Endodermal cell (in vitro differentiated cells): Measurements from ENCODE around the gene TOP3B. TPM values are rescaled to one million over a fixed set of nuclear protein-coding genes. Genes with fewer than 3 reads are reported as not detected.

Experiments
- DNase-seq: peaks from one replicate; pipeline ENCODE4 v3.0.0-alpha.2; 2017
- H3K27ac ChIP-seq: 2 replicates; pipeline ENCODE4 v1.5.1; 2013; ENCODE audit warnings: mild to moderate bottlenecking, low read depth, low read length, moderate library complexity
- H3K27me3 ChIP-seq: 2 replicates; pipeline ENCODE4 v1.6.1; 2013; ENCODE audit warnings: mild to moderate bottlenecking, low read length, moderate library complexity; ENCODE audit not compliant: insufficient read depth, control insufficient read depth, poor library complexity, severe bottlenecking
- H3K36me3 ChIP-seq: 2 replicates; pipeline ENCODE4 v1.7.0; 2013; ENCODE audit warnings: mild to moderate bottlenecking, low read length, moderate library complexity; ENCODE audit not compliant: control insufficient read depth, insufficient read depth
- H3K4me1 ChIP-seq: one replicate; pipeline ENCODE4 v1.7.0; 2013; ENCODE audit warnings: low read length; ENCODE audit not compliant: control insufficient read depth, insufficient read depth
- H3K4me3 ChIP-seq: 2 replicates; pipeline ENCODE4 v1.5.1; 2013; ENCODE audit warnings: mild to moderate bottlenecking, low read length, moderate library complexity
- H3K9ac ChIP-seq: 2 replicates; pipeline ENCODE4 v1.6.1; 2013; ENCODE audit warnings: mild to moderate bottlenecking, low read length, moderate library complexity; ENCODE audit not compliant: poor library complexity, severe bottlenecking; ENCODE audit errors: extremely low read depth
- H3K9me3 ChIP-seq: 2 replicates; pipeline ENCODE4 v1.6.1; 2013; ENCODE audit warnings: mild to moderate bottlenecking, low read length, moderate library complexity; ENCODE audit not compliant: control insufficient read depth
- H3K27ac Mint-ChIP-seq: 2 replicates; pipeline ENCODE4 v1.8.0; 2020; ENCODE audit warnings: mixed read lengths
- H3K27me3 Mint-ChIP-seq: 2 replicates; pipeline ENCODE4 v1.8.0; 2021; ENCODE audit warnings: mild to moderate bottlenecking, mixed read lengths; ENCODE audit not compliant: insufficient read depth
- H3K36me3 Mint-ChIP-seq: 2 replicates; pipeline ENCODE4 v1.8.0; 2020; ENCODE audit warnings: low read depth, mixed read lengths
- H3K4me1 Mint-ChIP-seq: 2 replicates; pipeline ENCODE4 v1.8.0; 2020; ENCODE audit warnings: mixed read lengths
- H3K4me3 Mint-ChIP-seq: 2 replicates; pipeline ENCODE4 v1.8.0; 2020; ENCODE audit warnings: mild to moderate bottlenecking, moderate library complexity, mixed read lengths
- H3K9me3 Mint-ChIP-seq: 2 replicates; pipeline ENCODE4 v1.8.0; 2020; ENCODE audit warnings: mild to moderate bottlenecking, mixed read lengths
- WGBS, 2 experiments: methylation state at CpG; one replicate each; pipeline versions ENCODE4 v1.1.5 to v1.1.7; 2013; ENCODE audit warnings: missing lambda C conversion rate in 2 of 2, mixed read lengths in 1 of 2; ENCODE audit not compliant: insufficient coverage in 1 of 2, insufficient read length in 1 of 2; 5-methylcytosine and 5-hydroxymethylcytosine counted together
- total RNA-seq, 2 donors: library from RNA; stranded (reverse); fragmentation: NEBNext Ultra II Directional in 1 of 2; extraction: Animal tissue kit (Norgen Biotek cat#: 25700) in 1 of 2; gene quantifications; 2 replicates in 1 of 2; 3 replicates in 1 of 2; pipeline ENCODE4 v1.2.1, GENCODE V29; 2021
- TF ChIP-seq, protein P1 (sequence below): fragments of 200-600 bp; sonication (generic); conservative IDR thresholded peaks from 2 replicates; pipeline ENCODE4 v1.5.0; 2021; ENCODE audit warnings: antibody characterized with exemption, mild to moderate bottlenecking

The TOP3B gene
- total RNA-seq, 2 donors from 2014 or later = 68.8 to 71.9 TPM

DNA sequence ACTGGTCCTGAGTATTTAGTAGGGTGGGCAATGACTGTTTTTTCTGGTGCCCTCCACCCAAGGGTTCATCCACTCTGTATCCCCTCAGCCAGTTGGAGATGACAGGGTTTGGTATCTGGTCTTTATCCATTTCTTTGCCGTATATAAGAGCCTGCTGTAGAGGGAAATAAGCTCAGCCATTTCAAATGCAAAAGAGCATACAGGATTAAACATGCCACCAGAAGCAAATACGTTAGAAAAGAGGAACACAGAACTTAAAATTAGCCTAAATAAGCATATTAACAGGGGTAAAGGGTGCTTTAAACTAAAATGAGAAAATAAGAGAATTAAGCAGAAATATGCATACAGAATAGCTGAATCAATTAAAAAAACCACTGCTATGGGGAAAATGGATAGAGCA, 27.8 kb upstream of the TOP3B start:
- Histone ChIP-seq H3K27me3 (peaks cover 16% of the 10 kb centered on the region), H3K4me3 (no peak overlapping the region), H3K9ac (no peak overlapping the region), H3K36me3 (no peaks in the 10 kb centered on the region), H3K9me3 (no peaks in the 10 kb centered on the region), H3K27ac (no peak overlapping the region), H3K4me1 (no peaks in the 10 kb centered on the region)
- H3K4me3 Mint-ChIP-seq = no peak overlapping the region
- peaks cover 2% of the 10 kb centered on the region for H3K4me1 Mint-ChIP-seq
- TF ChIP-seq, protein P1, sequence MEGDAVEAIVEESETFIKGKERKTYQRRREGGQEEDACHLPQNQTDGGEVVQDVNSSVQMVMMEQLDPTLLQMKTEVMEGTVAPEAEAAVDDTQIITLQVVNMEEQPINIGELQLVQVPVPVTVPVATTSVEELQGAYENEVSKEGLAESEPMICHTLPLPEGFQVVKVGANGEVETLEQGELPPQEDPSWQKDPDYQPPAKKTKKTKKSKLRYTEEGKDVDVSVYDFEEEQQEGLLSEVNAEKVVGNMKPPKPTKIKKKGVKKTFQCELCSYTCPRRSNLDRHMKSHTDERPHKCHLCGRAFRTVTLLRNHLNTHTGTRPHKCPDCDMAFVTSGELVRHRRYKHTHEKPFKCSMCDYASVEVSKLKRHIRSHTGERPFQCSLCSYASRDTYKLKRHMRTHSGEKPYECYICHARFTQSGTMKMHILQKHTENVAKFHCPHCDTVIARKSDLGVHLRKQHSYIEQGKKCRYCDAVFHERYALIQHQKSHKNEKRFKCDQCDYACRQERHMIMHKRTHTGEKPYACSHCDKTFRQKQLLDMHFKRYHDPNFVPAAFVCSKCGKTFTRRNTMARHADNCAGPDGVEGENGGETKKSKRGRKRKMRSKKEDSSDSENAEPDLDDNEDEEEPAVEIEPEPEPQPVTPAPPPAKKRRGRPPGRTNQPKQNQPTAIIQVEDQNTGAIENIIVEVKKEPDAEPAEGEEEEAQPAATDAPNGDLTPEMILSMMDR = no peak
- no peaks in the 10 kb centered on the region for H3K36me3 Mint-ChIP-seq
- H3K9me3 Mint-ChIP-seq = peaks cover 3% of the 10 kb centered on the region
- H3K27ac Mint-ChIP-seq = no peak overlapping the region
- peaks cover 64% of the 10 kb centered on the region for H3K27me3 Mint-ChIP-seq
- 80 to 89% methylated on average over 1 to 2 of the region's 2 CpGs for WGBS, 2 experiments
- DNase-seq = no peak

DNA sequence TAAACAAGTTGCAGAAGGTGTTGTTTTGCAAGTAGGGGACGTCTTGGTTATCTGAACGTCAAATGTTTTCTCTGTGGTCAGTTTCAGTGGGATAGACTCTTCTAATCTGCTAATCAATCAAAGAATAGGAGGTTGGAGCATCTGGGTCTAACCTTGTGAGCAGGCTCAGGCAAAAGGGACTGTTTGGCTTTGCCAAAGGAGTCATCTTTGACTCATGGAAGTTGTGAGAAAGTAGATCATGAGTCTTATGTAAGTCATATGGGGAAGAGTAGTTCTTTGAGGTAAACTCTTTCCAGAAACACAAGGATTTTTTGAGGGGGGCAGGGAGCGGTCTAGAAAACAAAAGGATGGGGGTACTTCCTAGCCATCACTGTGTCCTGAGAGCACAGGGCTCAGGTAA, 27.1 kb upstream of the TOP3B start:
- no peaks in the 10 kb centered on the region for H3K36me3 ChIP-seq
- no peaks in the 10 kb centered on the region for H3K4me1 ChIP-seq
- H3K27me3 ChIP-seq = peaks cover 16% of the 10 kb centered on the region

DNA sequence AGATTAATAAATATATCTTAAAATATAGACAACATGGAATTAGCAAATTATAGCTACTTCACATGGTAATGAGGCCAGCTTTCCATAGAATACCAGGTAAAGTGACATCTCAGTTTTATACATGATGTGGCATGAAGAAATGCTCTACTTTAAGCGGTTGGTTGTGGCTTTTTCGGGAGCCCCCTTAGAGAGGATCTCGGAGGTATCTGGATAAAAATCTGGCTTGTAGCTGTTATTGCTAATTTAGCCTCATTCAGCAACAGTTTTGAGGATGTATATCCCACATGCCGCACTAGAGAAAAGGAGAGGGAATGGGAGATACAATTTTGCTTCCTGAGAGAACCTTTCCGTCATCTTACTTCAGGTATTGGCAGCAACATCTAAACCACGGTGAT, 24.0 kb upstream of the TOP3B start:
- no peaks in the 10 kb centered on the region for H3K36me3 ChIP-seq
- DNase-seq = no peak
- Mint-ChIP-seq H3K27me3 (peaks cover 77% of the 10 kb centered on the region), H3K36me3 (no peaks in the 10 kb centered on the region), H3K4me1 (peaks cover 6% of the 10 kb centered on the region), H3K9me3 (peaks cover 2% of the 10 kb centered on the region), H3K4me3 (no peak overlapping the region), H3K27ac (no peak overlapping the region)
- TF ChIP-seq, protein P1 = no peak
- peaks cover 18% of the 10 kb centered on the region for H3K27me3 ChIP-seq
- no peaks in the 10 kb centered on the region for H3K4me1 ChIP-seq
- 96 to 99% methylated on average over 6 of the region's 6 CpGs for WGBS, 2 experiments
- no peaks in the 10 kb centered on the region for H3K9me3 ChIP-seq
- H3K4me3 ChIP-seq = no peak overlapping the region
- no peak overlapping the region for H3K27ac ChIP-seq
- H3K9ac ChIP-seq = no peak overlapping the region

More for the DNA sequence above, 27.1 kb upstream of the TOP3B start:
- H3K4me3 Mint-ChIP-seq = no peak overlapping the region
- TF ChIP-seq, protein P1 = no peak
- no peaks in the 10 kb centered on the region for H3K36me3 Mint-ChIP-seq
- 83 to 84% methylated on average over 2 to 3 of the region's 3 CpGs for WGBS, 2 experiments
- no peak overlapping the region for H3K9ac ChIP-seq
- no peak overlapping the region for H3K27ac Mint-ChIP-seq
- H3K4me3 ChIP-seq = no peak overlapping the region
- peaks cover 5% of the 10 kb centered on the region for H3K9me3 Mint-ChIP-seq
- H3K27ac ChIP-seq = no peak overlapping the region
- H3K9me3 ChIP-seq = no peaks in the 10 kb centered on the region
- DNase-seq = no peak
- peaks cover 70% of the 10 kb centered on the region for H3K27me3 Mint-ChIP-seq
- H3K4me1 Mint-ChIP-seq = peaks cover 2% of the 10 kb centered on the region
